COR-L47 (cell line): ENCODE measurements around the gene SIRT2.
"Not testable (repeated sequence)": the region's sequence is repeated elsewhere in the genome, so short reads cannot be mapped to it uniquely, and the experiment has no call there.

Experiments used
- DNase-seq: peaks from one replicate; lab custom pipeline; 2025; lab: John Stamatoyannopoulos, UW

Gene SIRT2

GRCh38 chr19:38898788-38899446, 501 bp downstream of the SIRT2 start:
- DNase-seq: no peak

DNA sequence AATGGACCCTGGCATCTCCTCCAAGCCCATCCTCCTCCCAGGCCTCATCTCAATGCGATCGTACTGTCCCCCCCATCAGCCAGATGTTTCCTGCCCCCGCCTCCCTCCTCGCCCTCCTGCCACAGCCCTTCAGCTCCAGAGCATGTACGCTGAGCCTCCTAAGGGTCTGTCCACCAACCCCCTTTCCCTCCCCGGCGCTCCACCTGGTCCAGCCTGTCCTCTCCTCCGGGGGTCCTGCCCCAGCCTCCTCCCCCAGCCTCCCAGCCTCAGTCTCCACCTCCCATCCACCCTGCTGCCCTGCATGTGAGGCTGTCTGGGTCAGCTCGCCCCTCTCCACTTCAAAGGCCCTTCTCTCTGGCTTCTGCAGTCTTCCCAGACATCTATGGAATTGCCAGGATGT, 4.5 kb downstream of the SIRT2 start:
- no peak for DNase-seq

- DNase-seq: no peak
These were observed 6.1 kb downstream of the SIRT2 start for GRCh38 chr19:38893341-38893771.

- DNase-seq: no peak
These were observed 6.6 kb downstream of the SIRT2 start for GRCh38 chr19:38892841-38893240.

GRCh38 chr19:38891771-38892170, 7.6 kb downstream of the SIRT2 start:
- no peak for DNase-seq

- no peak for DNase-seq
These were observed 8.7 kb downstream of the SIRT2 start for GRCh38 chr19:38890686-38891085.

DNA sequence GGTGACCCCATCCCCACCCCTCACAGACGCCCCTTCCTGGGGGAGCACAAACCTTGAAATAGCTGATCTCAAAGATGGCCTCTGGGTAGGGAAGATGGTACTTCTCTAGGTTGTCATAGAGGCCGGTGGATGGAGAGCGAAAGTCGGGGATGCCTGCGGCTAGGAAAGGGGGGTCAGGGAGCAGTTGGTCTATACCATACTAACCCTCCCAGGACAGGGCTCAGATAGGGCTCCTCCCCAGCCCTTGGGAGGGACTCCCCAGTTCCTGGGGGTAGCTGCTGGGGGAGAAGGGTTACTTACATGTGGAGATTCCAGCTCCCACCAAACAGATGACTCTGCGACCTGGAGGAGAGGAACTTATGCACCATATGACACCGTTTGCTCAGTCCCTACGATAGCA, 9.6 kb downstream of the SIRT2 start:
- no peak for DNase-seq

- DNase-seq: no peak
These were observed 10.5 kb downstream of the SIRT2 start for GRCh38 chr19:38888876-38889275.

- not testable (repeated sequence) for DNase-seq
These were observed 14.7 kb downstream of the SIRT2 start for GRCh38 chr19:38884691-38885090.

GRCh38 chr19:38883286-38883685, 16.1 kb downstream of the SIRT2 start:
- no peak for DNase-seq

DNA sequence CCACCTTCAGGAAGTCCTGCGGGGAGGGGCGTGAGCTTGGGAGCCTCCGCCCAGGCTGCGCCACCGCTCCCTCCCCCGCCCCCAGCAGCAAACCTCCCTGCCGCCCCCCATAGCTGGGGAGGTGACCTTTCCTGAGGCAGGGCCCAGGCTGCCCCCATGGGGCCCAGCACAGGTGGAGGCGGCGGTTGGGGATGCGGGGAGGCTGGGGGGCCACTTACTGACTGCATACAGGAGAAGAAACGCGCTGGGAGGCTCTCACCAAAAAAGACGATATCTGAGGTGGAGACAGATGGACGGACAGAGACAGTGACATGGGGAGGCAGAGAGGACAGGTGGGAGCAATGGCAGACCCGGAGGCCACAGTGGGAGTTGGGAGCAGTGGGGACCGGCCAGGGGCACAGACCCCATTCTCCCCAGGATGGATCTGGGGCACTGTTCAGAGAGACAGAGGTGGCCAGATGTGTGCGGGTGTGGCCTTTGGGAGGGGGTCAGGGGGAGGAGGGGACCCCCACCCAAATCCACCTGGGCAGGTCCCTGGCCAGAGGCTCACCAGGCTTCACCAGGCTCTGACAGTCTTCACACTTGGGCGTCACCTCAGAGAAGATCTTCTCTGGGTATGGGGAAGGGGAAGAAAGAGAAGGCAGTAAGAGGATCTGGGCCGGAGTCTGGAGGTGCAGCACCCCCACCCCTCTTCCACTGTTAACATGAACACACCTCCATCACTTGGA, 18.4 kb downstream of the SIRT2 start:
- no peak for DNase-seq

- no peak for DNase-seq
These were observed 19.1 kb downstream of the SIRT2 start for GRCh38 chr19:38880076-38880881.

- no peak for DNase-seq
These were observed 20.0 kb downstream of the SIRT2 start for GRCh38 chr19:38879400-38879751.

GRCh38 chr19:38878575-38879399, 20.6 kb downstream of the SIRT2 start:
- DNase-seq: no peak

GRCh38 chr19:38877781-38878574, 21.4 kb downstream of the SIRT2 start, which contains the start of gene RINL:
RINL (minus strand) TSS chr19:38878275; CDS start chr19:38876742, 1,533 bp downstream.
- peak; percentile 98 for DNase-seq

- no peak for DNase-seq
These were observed 23.6 kb downstream of the SIRT2 start for GRCh38 chr19:38875656-38876395.

GRCh38 chr19:38873400-38873799, 26.0 kb downstream of the SIRT2 start:
- DNase-seq: not testable (repeated sequence)

GRCh38 chr19:38870612-38871011, 28.8 kb downstream of the SIRT2 start:
- DNase-seq: no peak

GRCh38 chr19:38869836-38870607, 29.4 kb downstream of the SIRT2 start:
- DNase-seq: no peak
